Gastrocnemius medialis (tissue), 4 donors: ENCODE data around the gene TSC2.
"Not testable (repeated sequence)": the region's sequence is repeated elsewhere in the genome, so short reads cannot be mapped to it uniquely, and the experiment has no call there.

Experiments
- CTCF ChIP-seq, 5 experiments: fragments of 450-650 bp in 3 of 5; fragments of 200-600 bp in 2 of 5; sonication (generic) in 2 of 5; IDR thresholded peaks in 4 of 5; conservative IDR thresholded peaks in 1 of 5; 1 replicate in 4 of 5; 2 replicates in 1 of 5; pipeline ENCODE4 v1.5.1; 2016 to 2019; ENCODE audit warnings: antibody characterized with exemption in 5 of 5, mild to moderate bottlenecking in 3 of 5, moderate library complexity in 3 of 5
- POLR2A ChIP-seq, 2 donors: fragments of 450-650 bp; IDR thresholded peaks; one replicate each; pipeline ENCODE4 v1.6.1; 2017; ENCODE audit warnings: antibody characterized with exemption in 2 of 2, mild to moderate bottlenecking in 2 of 2, moderate library complexity in 2 of 2

GRCh38 chr16:2124377-2124693 is 76.5 kb downstream of the TSC2 start:
- not testable (repeated sequence) for TF ChIP-seq CTCF (IDR thresholded peaks at IDR 0.05 in 4 of 5, conservative IDR thresholded peaks at IDR 0.05 in 1 of 5); POLR2A (IDR thresholded peaks at IDR 0.05)
